SU-DHL-6 (cell line): ENCODE results near the gene DHCR24.

Experiments
- EZH2phosphoT487 ChIP-seq: fragments of 200-600 bp; sonication (generic), shearing (Covaris generic); conservative IDR thresholded peaks from 2 replicates; pipeline ENCODE4 v1.6.1; 2018; ENCODE audit warnings: mild to moderate bottlenecking, antibody characterized with exemption, low read length, moderate library complexity, mixed read lengths
- TF ChIP-seq, protein P1 (sequence below): fragments of 200-600 bp; sonication (generic); IDR thresholded peaks from one replicate; pipeline ENCODE4 v1.5.1; 2017; ENCODE audit warnings: antibody characterized with exemption, mild to moderate bottlenecking, low read length, moderate library complexity; ENCODE audit not compliant: insufficient read depth, poor library complexity, severe bottlenecking

DNA sequence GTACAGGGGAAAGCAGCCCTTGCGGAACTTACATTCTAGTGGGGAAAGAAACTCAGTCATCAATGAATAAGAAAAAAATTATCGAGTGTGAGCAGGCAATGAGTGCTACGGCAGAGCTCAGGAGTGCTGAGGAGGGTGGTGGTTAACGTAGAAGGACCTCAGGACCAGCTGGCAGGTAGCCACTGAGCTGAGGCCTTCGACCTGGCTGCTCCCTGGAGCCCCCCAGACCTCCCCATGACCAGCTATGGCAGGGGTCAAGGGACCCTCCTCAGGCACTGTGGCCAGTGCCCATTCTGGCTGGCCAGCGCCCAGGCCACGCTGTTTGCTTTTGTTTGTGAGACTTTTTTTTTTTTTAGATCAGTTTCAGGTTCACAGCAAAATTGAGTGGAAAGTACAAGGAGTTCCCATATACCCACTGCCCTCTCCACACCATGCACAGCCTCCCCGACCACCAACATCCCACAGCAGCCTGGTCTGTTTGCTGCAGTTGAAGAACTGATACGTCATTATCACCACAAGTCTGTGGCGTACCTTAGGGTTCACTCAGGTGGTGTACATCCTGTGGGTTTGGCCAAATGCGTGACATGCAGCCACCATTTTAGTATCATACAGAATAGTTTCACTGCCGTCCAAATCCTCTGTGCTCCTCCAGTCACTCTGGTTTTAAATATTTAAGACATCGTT lies 74.1 kb downstream of the DHCR24 start:
- TF ChIP-seq, protein P1, sequence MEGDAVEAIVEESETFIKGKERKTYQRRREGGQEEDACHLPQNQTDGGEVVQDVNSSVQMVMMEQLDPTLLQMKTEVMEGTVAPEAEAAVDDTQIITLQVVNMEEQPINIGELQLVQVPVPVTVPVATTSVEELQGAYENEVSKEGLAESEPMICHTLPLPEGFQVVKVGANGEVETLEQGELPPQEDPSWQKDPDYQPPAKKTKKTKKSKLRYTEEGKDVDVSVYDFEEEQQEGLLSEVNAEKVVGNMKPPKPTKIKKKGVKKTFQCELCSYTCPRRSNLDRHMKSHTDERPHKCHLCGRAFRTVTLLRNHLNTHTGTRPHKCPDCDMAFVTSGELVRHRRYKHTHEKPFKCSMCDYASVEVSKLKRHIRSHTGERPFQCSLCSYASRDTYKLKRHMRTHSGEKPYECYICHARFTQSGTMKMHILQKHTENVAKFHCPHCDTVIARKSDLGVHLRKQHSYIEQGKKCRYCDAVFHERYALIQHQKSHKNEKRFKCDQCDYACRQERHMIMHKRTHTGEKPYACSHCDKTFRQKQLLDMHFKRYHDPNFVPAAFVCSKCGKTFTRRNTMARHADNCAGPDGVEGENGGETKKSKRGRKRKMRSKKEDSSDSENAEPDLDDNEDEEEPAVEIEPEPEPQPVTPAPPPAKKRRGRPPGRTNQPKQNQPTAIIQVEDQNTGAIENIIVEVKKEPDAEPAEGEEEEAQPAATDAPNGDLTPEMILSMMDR: no peak
- TF ChIP-seq EZH2phosphoT487: no peak
